CD14-positive monocyte (primary cell): Measurements from ENCODE around the gene TDP1. TPM values are rescaled to one million over a fixed set of nuclear protein-coding genes. Genes with fewer than 3 reads are reported as not detected.

Experiments used
- DNase-seq, 3 donors: peaks; one replicate each; pipeline ENCODE4 v3.0.0-alpha.2; 2011 to 2022
- H2AFZ ChIP-seq: 2 replicates; pipeline ENCODE4 v1.6.0; 2012; ENCODE audit warnings: mild to moderate bottlenecking, low read depth, low read length, inconsistent platforms; ENCODE audit not compliant: insufficient read depth, poor library complexity, severe bottlenecking
- H3K27ac ChIP-seq, 2 donors: 1 replicate in 1 of 2; 2 replicates in 1 of 2; pipeline ENCODE4 v1.5.1; 2012 to 2013; ENCODE audit warnings: low read length in 2 of 2, control low read depth in 1 of 2, inconsistent platforms in 1 of 2, low read depth in 1 of 2, mild to moderate bottlenecking in 1 of 2
- H3K27me3 ChIP-seq, 2 donors: one replicate each; pipeline versions ENCODE4 v1.6.0 to v1.6.1; 2011 to 2013; ENCODE audit warnings: low read length in 2 of 2; ENCODE audit not compliant: control insufficient read depth in 2 of 2, insufficient read depth in 2 of 2
- H3K36me3 ChIP-seq, 2 donors: replicated peaks in 1 of 2; 1 replicate in 1 of 2; 2 replicates in 1 of 2; pipeline versions ENCODE4 v1.5.1 to v1.6.1; 2012 to 2013; ENCODE audit warnings: low read length in 2 of 2, control low read depth in 1 of 2, inconsistent platforms in 1 of 2, mild to moderate bottlenecking in 1 of 2; ENCODE audit not compliant: insufficient read depth in 2 of 2, control insufficient read depth in 1 of 2
- H3K4me1 ChIP-seq, 2 donors: 1 replicate in 1 of 2; 2 replicates in 1 of 2; pipeline versions ENCODE4 v1.5.1 to v1.6.1; 2012 to 2013; ENCODE audit warnings: low read length in 2 of 2, control low read depth in 1 of 2, inconsistent platforms in 1 of 2, mild to moderate bottlenecking in 1 of 2, moderate library complexity in 1 of 2; ENCODE audit not compliant: insufficient read depth in 2 of 2, control insufficient read depth in 1 of 2
- H3K4me2 ChIP-seq: replicated peaks from 2 replicates; pipeline ENCODE3; 2012; ENCODE audit warnings: low read length, moderate library complexity, mild to moderate bottlenecking; ENCODE audit not compliant: poor library complexity, severe bottlenecking; ENCODE audit errors: extremely low read depth
- H3K4me3 ChIP-seq, 3 experiments: fragments of 200-600 bp in 1 of 3; sonication (generic) in 1 of 3; replicated peaks in 1 of 3; 1 replicate in 2 of 3; 2 replicates in 1 of 3; pipeline ENCODE4 v1.5.1; 2011 to 2013; ENCODE audit warnings: low read length in 3 of 3, mild to moderate bottlenecking in 3 of 3, control low read depth in 2 of 3, low read depth in 2 of 3, inconsistent platforms in 1 of 3, moderate library complexity in 1 of 3
- H3K79me2 ChIP-seq: 2 replicates; pipeline ENCODE4 v1.6.0; 2012; ENCODE audit warnings: mild to moderate bottlenecking, control low read depth, inconsistent platforms, low read length, moderate library complexity; ENCODE audit not compliant: insufficient read depth
- H3K9ac ChIP-seq: 2 replicates; pipeline ENCODE4 v1.6.0; 2017; ENCODE audit warnings: low read length, mild to moderate bottlenecking; ENCODE audit not compliant: insufficient read depth, poor library complexity, severe bottlenecking
- H3K9me3 ChIP-seq, 2 donors: replicated peaks in 1 of 2; 1 replicate in 1 of 2; 2 replicates in 1 of 2; pipeline versions ENCODE4 v1.5.1 to v1.6.1; 2012 to 2013; ENCODE audit warnings: low read length in 2 of 2, control low read depth in 1 of 2; ENCODE audit not compliant: control insufficient read depth in 1 of 2, insufficient read depth in 1 of 2
- H4K20me1 ChIP-seq: 2 replicates; pipeline ENCODE4 v1.6.0; 2012; ENCODE audit warnings: mild to moderate bottlenecking, low read length, control low read depth, moderate library complexity; ENCODE audit not compliant: insufficient read depth
- H3K27ac Mint-ChIP-seq, 7 donors: one replicate each; pipeline ENCODE4 v1.8.0; 2020; ENCODE audit warnings: mild to moderate bottlenecking in 7 of 7, mixed read lengths in 7 of 7, moderate library complexity in 6 of 7, inconsistent platforms in 2 of 7
- H3K27me3 Mint-ChIP-seq, 3 donors: one replicate each; pipeline ENCODE4 v1.8.0; 2021 to 2022; ENCODE audit warnings: low read depth in 3 of 3, mild to moderate bottlenecking in 3 of 3, mixed read lengths in 3 of 3, moderate library complexity in 3 of 3, inconsistent platforms in 1 of 3
- H3K36me3 Mint-ChIP-seq, 2 donors: one replicate each; pipeline ENCODE4 v1.8.0; 2020; ENCODE audit warnings: mixed read lengths in 2 of 2, inconsistent platforms in 1 of 2, mild to moderate bottlenecking in 1 of 2
- H3K4me1 Mint-ChIP-seq: one replicate; pipeline ENCODE4 v1.8.0; 2020; ENCODE audit warnings: mild to moderate bottlenecking, mixed read lengths
- H3K4me3 Mint-ChIP-seq, 2 donors: one replicate each; pipeline ENCODE4 v1.8.0; 2020; ENCODE audit warnings: mild to moderate bottlenecking in 2 of 2, mixed read lengths in 2 of 2, moderate library complexity in 1 of 2
- H3K9me3 Mint-ChIP-seq, 7 donors: one replicate each; pipeline ENCODE4 v1.8.0; 2020 to 2022; ENCODE audit warnings: mixed read lengths in 7 of 7, mild to moderate bottlenecking in 6 of 7, moderate library complexity in 6 of 7, inconsistent platforms in 2 of 7
- CTCF ChIP-seq: fragments of 200-600 bp; IDR thresholded peaks from one replicate; pipeline ENCODE4 v1.8.0; 2022; ENCODE audit warnings: antibody characterized with exemption, mild to moderate bottlenecking
- WGBS: methylation state at CpG from one replicate; pipeline ENCODE4 v1.1.5; 2013; ENCODE audit warnings: missing lambda C conversion rate; ENCODE audit not compliant: insufficient coverage; 5-methylcytosine and 5-hydroxymethylcytosine counted together
- intact Hi-C, 2 donors: fragments of 100-400 bp; cut with micrococcal nuclease; formaldehyde crosslinking; loops; one replicate each; pipeline versions ENCODE4 v1.15.0 to v1.15.1; 2023
- polyA plus RNA-seq, 3 donors: library from polyadenylated mRNA; depleted of rRNA in 1 of 3; unstranded in 2 of 3; stranded (reverse) in 1 of 3; fragments of 300-500 nt in 2 of 3; fragments of >200 nt in 1 of 3; fragmentation: Illumina TruSeq in 2 of 3; gene quantifications; 1 replicate in 2 of 3; 2 replicates in 1 of 3; pipeline ENCODE4 v1.2.3, GENCODE V29; 2012 to 2021

TDP1 gene
- polyA plus RNA-seq, 3 donors: 9.2 to 13.4 (median 10.6) TPM

GRCh38 chr14:90050271-90050670 lies 94.5 kb downstream of the TDP1 start:
- H3K27ac ChIP-seq: no peak overlapping the region
- DNase-seq: no peak
- Mint-ChIP-seq H3K27ac (no peak overlapping the region), H3K36me3 (peaks cover 2 to 6% of the 10 kb centered on the region in 2 donors), H3K27me3 (peaks cover 25 to 34% (median 30%) of the 10 kb centered on the region in 3 donors), H3K9me3 (peaks cover 0 to 2% (median 0%) of the 10 kb centered on the region in 7 donors), H3K4me1 (no peaks in the 10 kb centered on the region), H3K4me3 (no peak overlapping the region)
- H3K79me2 ChIP-seq: no peaks in the 10 kb centered on the region
- no peak overlapping the region for H2AFZ ChIP-seq
- no peaks in the 10 kb centered on the region for H3K9me3 ChIP-seq
- no peak overlapping the region for H3K4me2 ChIP-seq
- no peaks in the 10 kb centered on the region for H4K20me1 ChIP-seq
- peaks cover 0 to 3% of the 10 kb centered on the region in 2 donors for H3K36me3 ChIP-seq
- no peak overlapping the region for H3K4me3 ChIP-seq
- no peaks in the 10 kb centered on the region for H3K4me1 ChIP-seq
- H3K9ac ChIP-seq: no peak overlapping the region
- no peak for TF ChIP-seq CTCF
- H3K27me3 ChIP-seq: peaks cover 31 to 33% of the 10 kb centered on the region in 2 donors
- 96% methylated on average over 4 of the region's 4 CpGs for WGBS
- intact Hi-C loops: no loop called here

GRCh38 chr14:90053044-90053443 lies 97.3 kb downstream of the TDP1 start:
- H3K4me3 Mint-ChIP-seq: no peak overlapping the region
- no peak for DNase-seq
- Histone ChIP-seq H3K79me2 (no peaks in the 10 kb centered on the region), H3K4me1 (no peaks in the 10 kb centered on the region), H3K27me3 (peaks cover 48 to 55% of the 10 kb centered on the region in 2 donors), H2AFZ (no peak overlapping the region), H3K4me2 (no peak overlapping the region), H4K20me1 (no peaks in the 10 kb centered on the region), H3K4me3 (no peak overlapping the region), H3K27ac (no peak overlapping the region), H3K36me3 (no peaks in the 10 kb centered on the region), H3K9ac (no peak overlapping the region), H3K9me3 (no peaks in the 10 kb centered on the region)
- TF ChIP-seq CTCF: no peak
- intact Hi-C loops: no loop called here
- no CpG with 5 or more reads among the region's 2 CpGs for WGBS
- no peaks in the 10 kb centered on the region for H3K36me3 Mint-ChIP-seq
- no peaks in the 10 kb centered on the region for H3K4me1 Mint-ChIP-seq
- peaks cover 44 to 57% (median 50%) of the 10 kb centered on the region in 3 donors for H3K27me3 Mint-ChIP-seq
- H3K27ac Mint-ChIP-seq: no peak overlapping the region
- H3K9me3 Mint-ChIP-seq: no peaks in the 10 kb centered on the region
